Thyroid gland (tissue), 4 donors: Measurements from ENCODE around the gene AFP. TPM values are rescaled to one million over a fixed set of nuclear protein-coding genes. Genes with fewer than 3 reads are reported as not detected.

Source experiments
- DNase-seq, 2 donors: peaks; one replicate each; pipeline ENCODE4 v3.0.0-alpha.2; 2019
- H3K27ac ChIP-seq, 3 donors: fragments of 200-600 bp; sonication (generic); 1 replicate in 2 of 3; 2 replicates in 1 of 3; pipeline ENCODE4 v1.5.1; 2016 to 2019; ENCODE audit warnings: mild to moderate bottlenecking in 1 of 3, moderate library complexity in 1 of 3
- H3K27me3 ChIP-seq: fragments of 200-600 bp; sonication (generic); one replicate; pipeline ENCODE4 v1.5.1; 2019
- H3K36me3 ChIP-seq, 2 donors: fragments of 200-600 bp; sonication (generic); one replicate each; pipeline ENCODE4 v1.5.1; 2016 to 2019
- H3K4me1 ChIP-seq, 2 donors: fragments of 200-600 bp; sonication (generic); one replicate each; pipeline ENCODE4 v1.5.1; 2017 to 2019
- H3K4me3 ChIP-seq, 3 donors: fragments of 200-600 bp; sonication (generic); replicated peaks in 1 of 3; 1 replicate in 2 of 3; 2 replicates in 1 of 3; pipeline ENCODE4 v1.5.1; 2016; ENCODE audit warnings: mild to moderate bottlenecking in 1 of 3
- H3K9me3 ChIP-seq: fragments of 200-600 bp; sonication (generic); one replicate; pipeline ENCODE4 v1.5.1; 2017
- POLR2A ChIP-seq, 2 donors: fragments of 450-650 bp; IDR thresholded peaks; one replicate each; pipeline ENCODE4 v1.6.1; 2017; ENCODE audit warnings: antibody characterized with exemption in 2 of 2, mild to moderate bottlenecking in 2 of 2, moderate library complexity in 1 of 2
- WGBS, 2 donors: methylation state at CpG; one replicate each; pipeline ENCODE4 v1.1.5; 2017; 5-methylcytosine and 5-hydroxymethylcytosine counted together
- intact Hi-C: fragments of 100-400 bp; cut with DNase I; formaldehyde crosslinking; loops from one replicate; pipeline ENCODE4 v1.15.1; 2023
- total RNA-seq, 4 donors: library from RNA; depleted of rRNA; stranded (reverse); fragments of >200 nt; gene quantifications; one replicate each; pipeline ENCODE4 v1.2.3, GENCODE V29; 2016
- TF ChIP-seq, protein P1 (sequence below), 6 experiments: fragments of 200-600 bp in 3 of 6; fragments of 450-650 bp in 3 of 6; sonication (generic) in 3 of 6; IDR thresholded peaks; one replicate each; pipeline ENCODE4 v1.5.1; 2016 to 2019; ENCODE audit warnings: antibody characterized with exemption in 6 of 6, mild to moderate bottlenecking in 2 of 6, inconsistent platforms in 1 of 6, moderate library complexity in 1 of 6

Gene AFP
- total RNA-seq, 4 donors from 2014 or later, result not detected

DNA sequence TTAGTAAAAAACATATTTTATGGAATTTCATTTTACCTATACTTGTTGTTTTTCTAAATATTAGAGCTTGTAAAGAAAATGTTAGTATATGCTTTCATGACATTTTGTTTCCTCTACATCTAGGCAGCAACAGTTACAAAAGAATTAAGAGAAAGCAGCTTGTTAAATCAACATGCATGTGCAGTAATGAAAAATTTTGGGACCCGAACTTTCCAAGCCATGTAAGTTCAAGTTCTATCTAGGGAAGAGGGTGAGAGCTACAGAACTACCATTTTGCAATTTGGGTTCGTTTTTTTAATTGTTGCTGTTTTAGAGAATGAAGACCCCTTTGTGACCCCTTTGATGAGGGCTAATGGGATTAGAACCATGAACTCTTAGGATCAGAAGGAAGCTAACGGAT is 7.2 kb downstream of the AFP start:
- no peak for DNase-seq
- H3K27ac ChIP-seq, result no peak overlapping the region
- H3K4me1 ChIP-seq, result no peaks in the 10 kb centered on the region
- TF ChIP-seq POLR2A (IDR thresholded peaks at IDR 0.05), result no peak
- TF ChIP-seq, protein P1, sequence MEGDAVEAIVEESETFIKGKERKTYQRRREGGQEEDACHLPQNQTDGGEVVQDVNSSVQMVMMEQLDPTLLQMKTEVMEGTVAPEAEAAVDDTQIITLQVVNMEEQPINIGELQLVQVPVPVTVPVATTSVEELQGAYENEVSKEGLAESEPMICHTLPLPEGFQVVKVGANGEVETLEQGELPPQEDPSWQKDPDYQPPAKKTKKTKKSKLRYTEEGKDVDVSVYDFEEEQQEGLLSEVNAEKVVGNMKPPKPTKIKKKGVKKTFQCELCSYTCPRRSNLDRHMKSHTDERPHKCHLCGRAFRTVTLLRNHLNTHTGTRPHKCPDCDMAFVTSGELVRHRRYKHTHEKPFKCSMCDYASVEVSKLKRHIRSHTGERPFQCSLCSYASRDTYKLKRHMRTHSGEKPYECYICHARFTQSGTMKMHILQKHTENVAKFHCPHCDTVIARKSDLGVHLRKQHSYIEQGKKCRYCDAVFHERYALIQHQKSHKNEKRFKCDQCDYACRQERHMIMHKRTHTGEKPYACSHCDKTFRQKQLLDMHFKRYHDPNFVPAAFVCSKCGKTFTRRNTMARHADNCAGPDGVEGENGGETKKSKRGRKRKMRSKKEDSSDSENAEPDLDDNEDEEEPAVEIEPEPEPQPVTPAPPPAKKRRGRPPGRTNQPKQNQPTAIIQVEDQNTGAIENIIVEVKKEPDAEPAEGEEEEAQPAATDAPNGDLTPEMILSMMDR (IDR thresholded peaks at IDR 0.05), result no peak
- no peaks in the 10 kb centered on the region for H3K9me3 ChIP-seq
- WGBS, 2 donors, result 69 to 71% methylated on average over 3 of the region's 3 CpGs
- intact Hi-C loops, result no loop called here
- no peaks in the 10 kb centered on the region for H3K27me3 ChIP-seq
- H3K36me3 ChIP-seq, result no peaks in the 10 kb centered on the region
- H3K4me3 ChIP-seq, result no peak overlapping the region

DNA sequence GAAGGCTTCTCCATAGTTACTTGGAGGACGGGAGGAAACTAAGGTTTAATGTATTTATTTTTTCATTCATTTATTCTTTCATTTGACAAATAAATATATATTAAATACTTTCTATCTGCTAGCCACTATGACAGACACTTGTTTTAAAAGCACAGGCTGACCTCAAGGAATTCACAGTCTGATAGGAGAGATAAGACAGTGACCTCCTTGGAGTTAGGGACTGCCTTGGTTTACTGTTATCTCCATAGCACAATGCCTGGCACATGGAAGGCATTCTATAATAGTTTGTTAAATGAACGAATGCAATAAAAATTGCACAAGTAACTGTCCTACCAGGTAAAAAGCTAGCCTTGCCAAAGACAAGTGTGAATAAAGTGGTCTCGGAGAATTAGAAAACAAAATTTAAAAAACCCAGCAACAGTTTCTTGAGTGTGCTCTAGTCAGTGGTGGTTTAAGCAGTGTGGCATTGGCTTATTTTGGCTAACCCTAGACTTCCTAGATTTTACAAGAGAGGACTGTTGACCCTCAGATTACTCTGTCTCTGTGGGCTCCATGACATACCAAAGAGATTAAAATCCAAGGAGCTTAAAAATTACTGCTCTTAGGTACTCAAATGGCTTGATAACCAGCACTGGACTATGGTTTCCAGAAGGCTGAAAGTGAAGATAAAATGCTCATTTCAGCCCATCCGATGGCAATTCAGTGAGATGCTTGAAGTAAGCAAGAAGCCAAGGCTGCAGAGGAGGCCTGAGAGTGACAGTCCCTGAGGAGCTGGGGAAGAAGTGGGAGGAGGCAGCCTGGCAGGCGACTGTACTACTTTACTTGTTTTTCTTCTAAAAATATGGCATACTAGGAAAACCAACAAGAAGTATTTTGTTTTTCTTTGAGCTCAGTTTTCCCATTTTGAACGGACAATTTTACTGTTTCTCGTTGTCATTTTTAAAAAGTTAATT is 9.6 kb downstream of the AFP start:
- intact Hi-C loops, result no loop called here
- H3K27me3 ChIP-seq, result no peaks in the 10 kb centered on the region
- H3K27ac ChIP-seq, result no peak overlapping the region
- H3K36me3 ChIP-seq, result no peaks in the 10 kb centered on the region
- TF ChIP-seq POLR2A (IDR thresholded peaks at IDR 0.05), result no peak
- TF ChIP-seq, protein P1 (IDR thresholded peaks at IDR 0.05), result no peak
- 80 to 81% methylated on average over 7 of the region's 7 CpGs for WGBS, 2 donors
- no peaks in the 10 kb centered on the region for H3K9me3 ChIP-seq
- no peaks in the 10 kb centered on the region for H3K4me1 ChIP-seq
- no peak overlapping the region for H3K4me3 ChIP-seq
- DNase-seq, result no peak

DNA sequence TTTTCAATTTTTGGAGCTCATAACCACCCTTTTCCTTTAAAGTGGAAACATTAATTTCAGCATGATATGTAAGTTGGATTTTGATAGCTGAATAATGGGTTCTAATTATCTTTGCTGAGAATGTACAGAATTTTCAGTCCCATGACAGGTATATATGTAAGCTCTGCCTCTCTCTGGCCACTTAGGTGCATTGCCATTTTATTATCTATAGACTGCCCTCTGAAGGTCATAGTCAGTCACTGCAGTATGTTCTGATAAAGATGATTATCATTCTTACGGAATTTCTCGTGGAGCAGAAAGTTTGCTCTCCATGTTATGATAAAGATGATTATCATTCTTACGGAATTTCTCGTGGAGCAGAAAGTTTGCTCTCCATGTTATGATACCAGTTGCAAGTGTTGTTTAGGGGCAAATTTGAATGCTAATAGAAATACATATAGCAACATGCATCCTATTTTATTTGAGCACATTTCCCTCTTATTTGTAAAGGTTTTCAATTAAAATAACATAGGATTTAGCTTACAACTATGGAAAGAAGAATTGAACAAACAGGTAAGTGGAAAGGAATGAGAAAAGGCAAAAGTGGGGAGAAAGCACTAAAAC is 10.4 kb downstream of the AFP start:
- intact Hi-C loops, result no loop called here
- H3K4me1 ChIP-seq, result no peaks in the 10 kb centered on the region
- TF ChIP-seq, protein P1 (IDR thresholded peaks at IDR 0.05), result peak in 5 of 6 experiments; percentile 22 to 64 (median 58)
- no peak for TF ChIP-seq POLR2A (IDR thresholded peaks at IDR 0.05)
- no peak for DNase-seq
- H3K9me3 ChIP-seq, result no peaks in the 10 kb centered on the region
- no peaks in the 10 kb centered on the region for H3K36me3 ChIP-seq
- 15 to 21% methylated on average over 4 of the region's 4 CpGs for WGBS, 2 donors
- H3K27ac ChIP-seq, result no peak overlapping the region
- no peak overlapping the region for H3K4me3 ChIP-seq
- no peaks in the 10 kb centered on the region for H3K27me3 ChIP-seq

DNA sequence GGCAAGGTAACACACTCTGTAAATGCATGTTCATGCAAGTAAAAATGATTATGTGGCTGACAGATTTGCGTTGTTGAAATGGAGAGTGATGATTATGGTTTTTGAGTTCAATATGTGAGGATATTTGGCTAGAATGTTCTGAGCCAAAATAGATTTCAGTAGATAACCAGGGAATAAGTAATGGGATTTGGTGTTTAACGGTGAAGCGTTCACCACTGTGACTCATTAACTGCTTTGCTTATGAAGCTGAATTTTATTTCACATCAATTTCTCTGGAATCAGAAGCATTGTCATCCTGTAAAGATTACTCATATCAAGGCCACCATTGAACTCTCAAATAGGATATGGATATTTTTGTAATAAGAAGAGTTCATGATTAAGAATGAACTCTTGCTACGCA is 11.7 kb downstream of the AFP start:
- no peak for TF ChIP-seq POLR2A (IDR thresholded peaks at IDR 0.05)
- TF ChIP-seq, protein P1 (IDR thresholded peaks at IDR 0.05), result no peak
- Histone ChIP-seq H3K4me1 (no peaks in the 10 kb centered on the region), H3K36me3 (no peaks in the 10 kb centered on the region), H3K4me3 (no peak overlapping the region), H3K9me3 (no peaks in the 10 kb centered on the region), H3K27me3 (no peaks in the 10 kb centered on the region), H3K27ac (no peak overlapping the region)
- no peak for DNase-seq
- 90 to 91% methylated on average over 4 of the region's 4 CpGs for WGBS, 2 donors
- intact Hi-C loops, result no loop called here
